SK-N-SH (cell line): ENCODE results near the gene ACKR3. TPM values are rescaled to one million over a fixed set of nuclear protein-coding genes. Genes with fewer than 3 reads are reported as not detected.

Experiments
- CTCF ChIA-PET: fragments of 300-600, 350-600 bp; formaldehyde crosslinking; extraction: SDS; loops from one replicate; lab custom pipeline; 2021; lab: Yijun Ruan, JAX
- POLR2A ChIA-PET: fragments of 350-600 bp; sonication (Branson Sonifier 250); formaldehyde crosslinking; extraction: SDS; loops from one replicate; lab custom pipeline; 2020; ENCODE audit warnings: antibody characterized with exemption, inconsistent platforms; lab: Yijun Ruan, JAX
- DNase-seq: peaks from one replicate; pipeline ENCODE4 v3.0.0; 2012
- H2AFZ ChIP-seq: fragments of 200-600 bp; sonication (generic); 2 replicates; pipeline ENCODE4 v1.8.1; 2016; ENCODE audit warnings: antibody characterized with exemption, mild to moderate bottlenecking, low read depth
- H3F3A ChIP-seq: fragments of 200-600 bp; sonication (generic); replicated peaks from 2 replicates; pipeline ENCODE3; 2016; ENCODE audit warnings: antibody characterized with exemption, mild to moderate bottlenecking; ENCODE audit not compliant: insufficient read depth
- H3K27ac ChIP-seq, 2 experiments: fragments of 200-500 bp in 1 of 2; fragments of 200-600 bp in 1 of 2; sonication (Bioruptor generic) in 1 of 2; sonication (generic), shearing (Covaris generic) in 1 of 2; 2 replicates each; pipeline versions ENCODE4 v1.5.1 to v1.6.1; 2014 to 2016; ENCODE audit warnings: low read depth in 2 of 2, inconsistent platforms in 1 of 2, low read length in 1 of 2, mild to moderate bottlenecking in 1 of 2, mixed read lengths in 1 of 2
- H3K27me3 ChIP-seq: fragments of 200-600 bp; sonication (generic), shearing (Covaris generic); 2 replicates; pipeline ENCODE4 v1.6.1; 2016; ENCODE audit warnings: mixed run types; ENCODE audit not compliant: insufficient read depth
- H3K36me3 ChIP-seq, 2 experiments: fragments of 200-500 bp in 1 of 2; fragments of 200-600 bp in 1 of 2; sonication (Bioruptor generic) in 1 of 2; sonication (generic) in 1 of 2; replicated peaks in 1 of 2; 2 replicates each; pipeline versions ENCODE3 to v1.5.1; 2014 to 2016; ENCODE audit warnings: low read length in 1 of 2, mild to moderate bottlenecking in 1 of 2; ENCODE audit not compliant: insufficient read depth in 2 of 2, control insufficient read depth in 1 of 2
- H3K4me1 ChIP-seq, 2 experiments: fragments of 200-500 bp in 1 of 2; fragments of 200-600 bp in 1 of 2; sonication (Bioruptor generic) in 1 of 2; sonication (generic), shearing (Covaris generic) in 1 of 2; 2 replicates each; pipeline versions ENCODE4 v1.5.1 to v1.6.1; 2014 to 2016; ENCODE audit warnings: low read depth in 1 of 2, low read length in 1 of 2, mixed run types in 1 of 2; ENCODE audit not compliant: insufficient read depth in 2 of 2, control insufficient read depth in 1 of 2
- H3K4me2 ChIP-seq: fragments of 200-600 bp; sonication (generic), shearing (Covaris generic); 2 replicates; pipeline ENCODE4 v1.6.1; 2017; ENCODE audit warnings: mixed run types
- H3K4me3 ChIP-seq, 2 experiments: fragments of 200-500 bp in 1 of 2; fragments of 200-600 bp in 1 of 2; sonication (Bioruptor generic) in 1 of 2; sonication (generic), shearing (Covaris generic) in 1 of 2; 2 replicates each; pipeline versions ENCODE4 v1.5.1 to v1.8.1; 2014 to 2016; ENCODE audit warnings: low read depth in 2 of 2, inconsistent platforms in 1 of 2, low read length in 1 of 2, mild to moderate bottlenecking in 1 of 2, mixed read lengths in 1 of 2, moderate library complexity in 1 of 2
- H3K79me2 ChIP-seq: fragments of 200-600 bp; sonication (generic); 2 replicates; pipeline ENCODE4 v1.8.1; 2017; ENCODE audit warnings: mild to moderate bottlenecking; ENCODE audit not compliant: insufficient read depth
- H3K9ac ChIP-seq: fragments of 200-600 bp; sonication (generic); 2 replicates; pipeline ENCODE4 v1.6.1; 2017; ENCODE audit warnings: mixed run types
- H3K9me2 ChIP-seq: fragments of 200-600 bp; sonication (generic); 2 replicates; pipeline ENCODE4 v1.6.1; 2017; ENCODE audit warnings: mixed run types
- H3K9me3 ChIP-seq: fragments of 200-600 bp; sonication (generic); 2 replicates; pipeline ENCODE4 v1.6.1; 2017; ENCODE audit warnings: mixed run types, mild to moderate bottlenecking, moderate library complexity
- H4K20me1 ChIP-seq: fragments of 200-600 bp; sonication (generic); 2 replicates; pipeline ENCODE4 v1.6.1; 2017; ENCODE audit warnings: mild to moderate bottlenecking, mixed run types; ENCODE audit not compliant: insufficient read depth
- CHD2 ChIP-seq: fragments of 150-350 bp; IDR thresholded peaks from 2 replicates; pipeline ENCODE4 v1.6.1; 2018; ENCODE audit warnings: low read length; ENCODE audit not compliant: partially characterized antibody
- ELF1 ChIP-seq: IDR thresholded peaks from 2 replicates; pipeline ENCODE4 v1.4.0; 2012
- EP300 ChIP-seq, 2 experiments: IDR thresholded peaks; 2 replicates each; pipeline versions ENCODE4 v1.4.0 to v1.6.1; 2012; ENCODE audit warnings: borderline replicate concordance in 1 of 2, low read depth in 1 of 2, low read length in 1 of 2
- EZH2phosphoT487 ChIP-seq: fragments of 200-600 bp; sonication (generic); IDR thresholded peaks from 2 replicates; pipeline ENCODE4 v1.6.1; 2017; ENCODE audit warnings: low read depth, mixed run types, mild to moderate bottlenecking, antibody characterized with exemption, moderate library complexity, borderline replicate concordance
- FOXM1 ChIP-seq: IDR thresholded peaks from 2 replicates; pipeline ENCODE4 v1.4.0; 2012; ENCODE audit warnings: low read depth, mild to moderate bottlenecking
- GABPA ChIP-seq: IDR thresholded peaks from 2 replicates; pipeline ENCODE4 v1.4.0; 2012; ENCODE audit warnings: low read depth, mild to moderate bottlenecking
- GATA2 ChIP-seq: sonication (generic); formaldehyde crosslinking; IDR thresholded peaks from 2 replicates; pipeline ENCODE4 v1.5.0; 2020; ENCODE audit warnings: mild to moderate bottlenecking, missing genetic modification reagents
- JUND ChIP-seq: IDR thresholded peaks from 2 replicates; pipeline ENCODE4 v1.4.0; 2012
- MXI1 ChIP-seq: IDR thresholded peaks from 2 replicates; pipeline ENCODE4 v1.6.1; 2012; ENCODE audit warnings: mild to moderate bottlenecking, low read depth, low read length, improper control_type of control experiment
- NFIC ChIP-seq: IDR thresholded peaks from 2 replicates; pipeline ENCODE4 v1.4.0; 2012; ENCODE audit warnings: borderline replicate concordance
- PBX3 ChIP-seq: IDR thresholded peaks from 2 replicates; pipeline ENCODE4; 2012
- REST ChIP-seq: IDR thresholded peaks from 2 replicates; pipeline ENCODE4 v1.6.1; 2012; ENCODE audit warnings: mild to moderate bottlenecking, low read depth, low read length, moderate library complexity
- RFX5 ChIP-seq: IDR thresholded peaks from 2 replicates; pipeline ENCODE4 v1.6.1; 2012; ENCODE audit warnings: mild to moderate bottlenecking, improper control_type of control experiment, low read length
- RXRA ChIP-seq: IDR thresholded peaks from 2 replicates; pipeline ENCODE4 v1.4.0; 2012; ENCODE audit warnings: low read depth, mild to moderate bottlenecking, borderline replicate concordance
- SIN3A ChIP-seq: IDR thresholded peaks from 2 replicates; pipeline ENCODE4 v1.6.1; 2012; ENCODE audit warnings: low read depth, mild to moderate bottlenecking, low read length, moderate library complexity, borderline replicate concordance
- SMC3 ChIP-seq: IDR thresholded peaks from 2 replicates; pipeline ENCODE4 v1.6.1; 2012; ENCODE audit warnings: low read depth, low read length, improper control_type of control experiment
- TAF1 ChIP-seq: IDR thresholded peaks from 2 replicates; pipeline ENCODE4 v1.6.1; 2012; ENCODE audit warnings: low read depth, mild to moderate bottlenecking, low read length, moderate library complexity, borderline replicate concordance
- USF1 ChIP-seq: IDR thresholded peaks from 2 replicates; pipeline ENCODE4 v1.4.0; 2012; ENCODE audit warnings: low read depth, borderline replicate concordance
- YY1 ChIP-seq: IDR thresholded peaks from 2 replicates; pipeline ENCODE4 v1.4.0; 2012; ENCODE audit warnings: low read depth, mild to moderate bottlenecking
- WGBS: methylation state at CpG from one replicate; pipeline ENCODE4 v1.1.6; 2017; ENCODE audit warnings: low lambda C conversion rate; 5-methylcytosine and 5-hydroxymethylcytosine counted together
- polyA plus RNA-seq, 3 experiments: library from polyadenylated mRNA; depleted of rRNA; stranded (reverse); fragments of >200 nt; gene quantifications; 2 replicates each; pipeline ENCODE4 v1.2.3, GENCODE V29; 2012

ACKR3 gene
- polyA plus RNA-seq, 1 of the 3 experiments (the other 2 are of a cell fraction), result not detected

- Histone ChIP-seq H2AFZ (no peak overlapping the region), H3K27ac (no peak overlapping the region), H3K4me3 (no peak overlapping the region), H3K9ac (no peak overlapping the region), H3K4me2 (no peak overlapping the region), H4K20me1 (no peaks in the 10 kb centered on the region), H3K4me1 (no peaks in the 10 kb centered on the region), H3K9me2 (no peaks in the 10 kb centered on the region), H3K9me3 (no peaks in the 10 kb centered on the region), H3F3A (no peaks in the 10 kb centered on the region), H3K79me2 (no peaks in the 10 kb centered on the region), H3K27me3 (peaks cover 5% of the 10 kb centered on the region; the same call in 1 of the 2 replicates), H3K36me3 (no peaks in the 10 kb centered on the region)
- POLR2A ChIA-PET, result no interaction called here
- CTCF ChIA-PET, result interaction anchor here (1.2 kb wide), 1 partner anchor 35 kb away, joined by 5 read pairs; no protein-coding TSS in a partner anchor
- 11% methylated on average over 4 of the region's 4 CpGs for WGBS
- TF ChIP-seq JUND (no peak), NFIC (no peak), PBX3 (no peak), RXRA (no peak), YY1 (no peak), MXI1 (no peak), CHD2 (no peak), GABPA (no peak), REST (no peak), SIN3A (no peak), GATA2 (CRISPR knock-in tag) (no peak), SMC3 (no peak), RFX5 (no peak), USF1 (no peak), TAF1 (no peak), ELF1 (no peak), EZH2phosphoT487 (no peak), EP300 (IDR thresholded peaks at IDR 0.05; ENCODE audit: borderline replicate concordance in 1 of 2, low read depth in 1 of 2, low read length in 1 of 2) (no peak), FOXM1 (no peak)
- DNase-seq, result no peak
Measured at GRCh38 chr2:236549165-236549564, 20.5 kb upstream of the ACKR3 start.
